Thyroid gland (tissue), 4 donors: ENCODE data around the gene MESD. TPM values are rescaled to one million over a fixed set of nuclear protein-coding genes. Genes with fewer than 3 reads are reported as not detected.

Experiments
- DNase-seq, 2 donors: peaks; one replicate each; pipeline ENCODE4 v3.0.0-alpha.2; 2019
- H3K27ac ChIP-seq, 3 donors: fragments of 200-600 bp; sonication (generic); 1 replicate in 2 of 3; 2 replicates in 1 of 3; pipeline ENCODE4 v1.5.1; 2016 to 2019; ENCODE audit warnings: mild to moderate bottlenecking in 1 of 3, moderate library complexity in 1 of 3
- H3K27me3 ChIP-seq: fragments of 200-600 bp; sonication (generic); one replicate; pipeline ENCODE4 v1.5.1; 2019
- H3K36me3 ChIP-seq, 2 donors: fragments of 200-600 bp; sonication (generic); one replicate each; pipeline ENCODE4 v1.5.1; 2016 to 2019
- H3K4me1 ChIP-seq, 2 donors: fragments of 200-600 bp; sonication (generic); one replicate each; pipeline ENCODE4 v1.5.1; 2017 to 2019
- H3K4me3 ChIP-seq, 3 donors: fragments of 200-600 bp; sonication (generic); replicated peaks in 1 of 3; 1 replicate in 2 of 3; 2 replicates in 1 of 3; pipeline ENCODE4 v1.5.1; 2016; ENCODE audit warnings: mild to moderate bottlenecking in 1 of 3
- H3K9me3 ChIP-seq: fragments of 200-600 bp; sonication (generic); one replicate; pipeline ENCODE4 v1.5.1; 2017
- CTCF ChIP-seq, 6 experiments: fragments of 200-600 bp in 3 of 6; fragments of 450-650 bp in 3 of 6; sonication (generic) in 3 of 6; IDR thresholded peaks; one replicate each; pipeline ENCODE4 v1.5.1; 2016 to 2019; ENCODE audit warnings: antibody characterized with exemption in 6 of 6, mild to moderate bottlenecking in 2 of 6, inconsistent platforms in 1 of 6, moderate library complexity in 1 of 6
- POLR2A ChIP-seq, 2 donors: fragments of 450-650 bp; IDR thresholded peaks; one replicate each; pipeline ENCODE4 v1.6.1; 2017; ENCODE audit warnings: antibody characterized with exemption in 2 of 2, mild to moderate bottlenecking in 2 of 2, moderate library complexity in 1 of 2
- WGBS, 2 donors: methylation state at CpG; one replicate each; pipeline ENCODE4 v1.1.5; 2017; 5-methylcytosine and 5-hydroxymethylcytosine counted together
- intact Hi-C: fragments of 100-400 bp; cut with DNase I; formaldehyde crosslinking; loops from one replicate; pipeline ENCODE4 v1.15.1; 2023
- total RNA-seq, 4 donors: library from RNA; depleted of rRNA; stranded (reverse); fragments of >200 nt; gene quantifications; one replicate each; pipeline ENCODE4 v1.2.3, GENCODE V29; 2016

MESD gene
- total RNA-seq, 4 donors from 2014 or later = 53.7 to 74.6 (median 70.9) TPM

- no peaks in the 10 kb centered on the region for H3K9me3 ChIP-seq
- no peak for TF ChIP-seq POLR2A (IDR thresholded peaks at IDR 0.05)
- no peak for TF ChIP-seq CTCF (IDR thresholded peaks at IDR 0.05)
- no peaks in the 10 kb centered on the region for H3K27me3 ChIP-seq
- H3K36me3 ChIP-seq = no peaks in the 10 kb centered on the region
- no peak overlapping the region for H3K27ac ChIP-seq
- intact Hi-C loops = no loop called here
- H3K4me3 ChIP-seq = no peak overlapping the region
- H3K4me1 ChIP-seq = peaks cover 0 to 4% of the 10 kb centered on the region in 2 donors
- DNase-seq = no peak
Measured at GRCh38 chr15:81011593-81011992, 22.0 kb upstream of the MESD start.

- no peaks in the 10 kb centered on the region for H3K9me3 ChIP-seq
- no peak overlapping the region for H3K4me3 ChIP-seq
- no peaks in the 10 kb centered on the region for H3K36me3 ChIP-seq
- 92 to 93% methylated on average over 4 of the region's 4 CpGs for WGBS, 2 donors
- no peak for DNase-seq
- H3K4me1 ChIP-seq = peaks cover 0 to 4% of the 10 kb centered on the region in 2 donors
- no peak for TF ChIP-seq POLR2A (IDR thresholded peaks at IDR 0.05)
- TF ChIP-seq CTCF (IDR thresholded peaks at IDR 0.05) = no peak
- H3K27me3 ChIP-seq = no peaks in the 10 kb centered on the region
- intact Hi-C loops = no loop called here
- no peak overlapping the region for H3K27ac ChIP-seq
Measured at GRCh38 chr15:81010086-81010485, 20.5 kb upstream of the MESD start.

- Histone ChIP-seq H3K9me3 (no peaks in the 10 kb centered on the region), H3K27me3 (no peaks in the 10 kb centered on the region), H3K4me3 (no peak overlapping the region), H3K4me1 (peaks cover 0 to 6% of the 10 kb centered on the region in 2 donors), H3K27ac (no peak overlapping the region), H3K36me3 (no peaks in the 10 kb centered on the region)
- intact Hi-C loops = no loop called here
- WGBS, 2 donors = 97 to 98% methylated on average over 2 of the region's 2 CpGs
- TF ChIP-seq CTCF (IDR thresholded peaks at IDR 0.05) (no peak), POLR2A (IDR thresholded peaks at IDR 0.05) (no peak)
- no peak for DNase-seq
Measured at GRCh38 chr15:81008312-81008711, 18.7 kb upstream of the MESD start.

- H3K27ac ChIP-seq = no peak overlapping the region
- intact Hi-C loops = no loop called here
Measured at GRCh38 chr15:81007428-81008064, 17.9 kb upstream of the MESD start.

More at GRCh38 chr15:81007428-81008064, 17.9 kb upstream of the MESD start:
- Histone ChIP-seq H3K27me3 (no peaks in the 10 kb centered on the region), H3K9me3 (no peaks in the 10 kb centered on the region), H3K4me3 (no peak overlapping the region), H3K36me3 (peaks cover 0 to 5% of the 10 kb centered on the region in 2 donors), H3K4me1 (peaks cover 0 to 14% of the 10 kb centered on the region in 2 donors)
- no peak for TF ChIP-seq POLR2A (IDR thresholded peaks at IDR 0.05)
- no peak for TF ChIP-seq CTCF (IDR thresholded peaks at IDR 0.05)
- WGBS, 2 donors = 78 to 85% methylated on average over 6 of the region's 6 CpGs
- no peak for DNase-seq
